Spinal cord (tissue), 10 donors: ENCODE data around the gene VEGFC. TPM values are rescaled to one million over a fixed set of nuclear protein-coding genes. Genes with fewer than 3 reads are reported as not detected.

Experiments used
- DNase-seq, 6 donors: peaks; one replicate each; pipeline versions ENCODE4 v3.0.0 to v3.0.0-alpha.2; 2013 to 2015; ENCODE audit warnings: low spot score in 6 of 6, low read depth in 4 of 6
- H3K27ac ChIP-seq: one replicate; pipeline ENCODE4 v1.5.1; 2013; ENCODE audit warnings: low read depth, low read length, control low read depth
- H3K27me3 ChIP-seq: one replicate; pipeline ENCODE4 v1.6.1; 2013; ENCODE audit warnings: low read length; ENCODE audit not compliant: control insufficient read depth, insufficient read depth
- H3K36me3 ChIP-seq: one replicate; pipeline ENCODE4 v1.6.1; 2013; ENCODE audit warnings: low read length; ENCODE audit not compliant: control insufficient read depth, insufficient read depth
- H3K4me1 ChIP-seq: one replicate; pipeline ENCODE4 v1.6.1; 2013; ENCODE audit warnings: low read length; ENCODE audit not compliant: control insufficient read depth, insufficient read depth
- H3K4me3 ChIP-seq: one replicate; pipeline ENCODE4 v1.5.1; 2013; ENCODE audit warnings: low read depth, low read length, control low read depth
- H3K9me3 ChIP-seq: one replicate; pipeline ENCODE4 v1.6.1; 2013; ENCODE audit warnings: low read length; ENCODE audit not compliant: control insufficient read depth, insufficient read depth
- WGBS: methylation state at CpG from one replicate; pipeline ENCODE4 v1.1.5; 2013; ENCODE audit warnings: missing lambda C conversion rate; ENCODE audit not compliant: insufficient coverage; 5-methylcytosine and 5-hydroxymethylcytosine counted together
- polyA plus RNA-seq, 2 donors: library from polyadenylated mRNA; unstranded; fragments of 120-200 nt; gene quantifications; one replicate each; pipeline ENCODE4 v1.2.1, GENCODE V29; 2013; ENCODE audit not compliant: insufficient read length in 2 of 2
- total RNA-seq, 2 donors: library from RNA; depleted of rRNA in 1 of 2; stranded (reverse); fragments of 120-200 nt in 1 of 2; fragments of >200 nt in 1 of 2; gene quantifications; one replicate each; pipeline versions ENCODE4 v1.2.3 to v1.2.4, GENCODE V29; 2013 to 2014
- donor health status: healthy.

VEGFC gene
- total and polyA plus RNA-seq, 4 donors: 3.6 to 7.1 (median 4.8) TPM

- no peaks in the 10 kb centered on the region for H3K27me3 ChIP-seq
- WGBS: 63% methylated on average over 6 of the region's 6 CpGs
- no peak for DNase-seq
These were observed 38.2 kb upstream of the VEGFC start for GRCh38 chr4:176830971-176831370.

GRCh38 chr4:176825586-176825985 is 32.9 kb upstream of the VEGFC start:
- Histone ChIP-seq H3K9me3 (no peaks in the 10 kb centered on the region), H3K4me3 (no peak overlapping the region), H3K27me3 (no peaks in the 10 kb centered on the region), H3K27ac (no peak overlapping the region), H3K36me3 (no peaks in the 10 kb centered on the region), H3K4me1 (no peaks in the 10 kb centered on the region)
- DNase-seq: no peak

More at GRCh38 chr4:176830971-176831370, 38.2 kb upstream of the VEGFC start:
- H3K4me3 ChIP-seq: no peak overlapping the region
- H3K9me3 ChIP-seq: no peaks in the 10 kb centered on the region
- no peaks in the 10 kb centered on the region for H3K4me1 ChIP-seq
- H3K27ac ChIP-seq: no peak overlapping the region
- H3K36me3 ChIP-seq: no peaks in the 10 kb centered on the region

- Histone ChIP-seq H3K27me3 (no peaks in the 10 kb centered on the region), H3K9me3 (no peaks in the 10 kb centered on the region), H3K36me3 (no peaks in the 10 kb centered on the region), H3K4me1 (no peaks in the 10 kb centered on the region), H3K27ac (no peak overlapping the region), H3K4me3 (no peak overlapping the region)
- no CpG with 5 or more reads among the region's 2 CpGs for WGBS
- no peak for DNase-seq
These were observed 32.1 kb upstream of the VEGFC start for GRCh38 chr4:176824645-176825366.

- WGBS: no CpG with 5 or more reads among the region's 1 CpG
- Histone ChIP-seq H3K27me3 (no peaks in the 10 kb centered on the region), H3K4me3 (no peak overlapping the region), H3K4me1 (no peaks in the 10 kb centered on the region), H3K27ac (no peak overlapping the region), H3K9me3 (no peaks in the 10 kb centered on the region), H3K36me3 (no peaks in the 10 kb centered on the region)
- DNase-seq: no peak
These were observed 25.8 kb upstream of the VEGFC start for GRCh38 chr4:176818531-176818930.

GRCh38 chr4:176817204-176817603 is 24.5 kb upstream of the VEGFC start:
- H3K36me3 ChIP-seq: no peaks in the 10 kb centered on the region
- H3K9me3 ChIP-seq: no peaks in the 10 kb centered on the region
- WGBS: 100% methylated on average over 1 of the region's 2 CpGs
- no peaks in the 10 kb centered on the region for H3K27me3 ChIP-seq
- DNase-seq: no peak
- H3K4me3 ChIP-seq: no peak overlapping the region
- H3K27ac ChIP-seq: no peak overlapping the region
- H3K4me1 ChIP-seq: no peaks in the 10 kb centered on the region

GRCh38 chr4:176814770-176815169 is 22.0 kb upstream of the VEGFC start:
- WGBS: 80% methylated on average over 4 of the region's 6 CpGs
- DNase-seq: no peak
- no peaks in the 10 kb centered on the region for H3K9me3 ChIP-seq
- no peaks in the 10 kb centered on the region for H3K27me3 ChIP-seq
- no peak overlapping the region for H3K27ac ChIP-seq
- no peaks in the 10 kb centered on the region for H3K36me3 ChIP-seq
- H3K4me1 ChIP-seq: no peaks in the 10 kb centered on the region
- H3K4me3 ChIP-seq: no peak overlapping the region

GRCh38 chr4:176810481-176811249 is 17.9 kb upstream of the VEGFC start:
- no peaks in the 10 kb centered on the region for H3K36me3 ChIP-seq
- no peaks in the 10 kb centered on the region for H3K9me3 ChIP-seq
- no peak overlapping the region for H3K27ac ChIP-seq
- DNase-seq: no peak
- no peaks in the 10 kb centered on the region for H3K4me1 ChIP-seq
- H3K4me3 ChIP-seq: no peak overlapping the region
- no peaks in the 10 kb centered on the region for H3K27me3 ChIP-seq
- no CpG with 5 or more reads among the region's 3 CpGs for WGBS

GRCh38 chr4:176806778-176807375 is 14.2 kb upstream of the VEGFC start:
- Histone ChIP-seq H3K4me1 (no peaks in the 10 kb centered on the region), H3K4me3 (no peak overlapping the region), H3K36me3 (no peaks in the 10 kb centered on the region), H3K9me3 (no peaks in the 10 kb centered on the region), H3K27me3 (no peaks in the 10 kb centered on the region), H3K27ac (no peak overlapping the region)
- 77% methylated on average over 2 of the region's 5 CpGs for WGBS
- DNase-seq: no peak

- Histone ChIP-seq H3K9me3 (no peaks in the 10 kb centered on the region), H3K27me3 (no peaks in the 10 kb centered on the region), H3K4me3 (no peak overlapping the region), H3K4me1 (no peaks in the 10 kb centered on the region), H3K27ac (no peak overlapping the region), H3K36me3 (no peaks in the 10 kb centered on the region)
- DNase-seq: no peak
These were observed 12.4 kb upstream of the VEGFC start for GRCh38 chr4:176805155-176805554.
